ENCODE results near the gene ECI1.
A peak's percentile ranks its signal among the peaks of the same experiment; 100 is the strongest.

Gene ECI1

DNA sequence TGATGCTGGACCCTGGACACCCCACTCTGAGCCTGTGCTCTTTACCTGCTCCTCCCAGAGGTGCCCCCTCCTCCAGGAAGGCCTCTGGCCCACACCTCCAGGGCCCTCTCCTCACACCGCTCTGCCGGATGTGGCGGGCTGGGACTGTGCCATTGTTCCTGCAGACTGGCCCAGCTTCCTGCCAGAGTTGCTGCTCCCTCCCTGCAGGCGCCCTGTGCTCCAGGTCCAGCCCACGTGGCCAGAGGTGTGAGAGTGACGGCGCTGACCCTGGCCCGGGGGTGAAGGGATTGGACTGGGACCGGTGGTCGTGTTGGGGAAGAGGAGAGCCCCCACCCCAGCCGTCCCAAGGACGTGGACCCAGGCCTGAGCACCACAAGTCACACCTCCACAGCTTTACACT is 22.3 kb downstream of the ECI1 start:
- no peak for DNase-seq (ENCODE audit: extremely low spot score)
- no peak for TF ChIP-seq CTCF (IDR thresholded peaks at IDR 0.05; ENCODE audit: control extremely low read depth, extremely low read depth, low read depth, missing control alignments)
- CTCF ChIA-PET = no interaction called here
- POLR2A ChIA-PET = no interaction called here

GRCh38 chr16:2228161-2228824 is 23.1 kb downstream of the ECI1 start:
- no peak for TF ChIP-seq CTCF (IDR thresholded peaks at IDR 0.05; ENCODE audit: control extremely low read depth, extremely low read depth, low read depth, missing control alignments)
- no peak for DNase-seq (ENCODE audit: extremely low spot score)
- POLR2A ChIA-PET = interaction anchor here (0.6 to 0.7 kb wide), 2 partner anchors 212 to 300 kb away, joined by 3 to 8 read pairs; no protein-coding TSS in a partner anchor
- CTCF ChIA-PET = interaction anchor here (0.9 kb wide), 1 partner anchor 17 kb away, joined by 3 read pairs; no protein-coding TSS in a partner anchor

DNA sequence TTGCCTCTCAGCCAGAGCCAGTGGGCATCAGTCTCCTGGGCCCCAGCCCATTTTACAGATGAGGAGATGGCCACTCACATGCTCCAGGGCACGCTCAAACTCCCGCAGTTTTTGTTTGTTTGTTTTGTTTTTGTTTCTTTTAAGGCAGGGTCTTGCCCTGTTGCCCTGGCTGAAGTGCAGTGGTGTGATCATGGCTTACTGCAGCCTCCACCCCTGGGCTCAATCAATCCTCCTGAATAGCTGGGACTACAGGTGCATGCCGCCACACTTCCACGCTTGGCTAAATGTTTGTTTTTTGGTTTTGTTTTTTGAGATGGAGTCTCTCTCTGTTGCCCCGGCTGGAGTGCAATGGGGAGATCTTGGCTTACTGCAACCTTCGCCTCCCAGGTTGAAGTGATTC is 24.5 kb downstream of the ECI1 start:
- ChIA-PET CTCF (interaction anchor here (1.3 kb wide), 2 partner anchors 25 to 274 kb away, joined by 3 to 5 read pairs; partner anchors contain the start of gene ECI1), POLR2A (no interaction called here)
- no peak for DNase-seq (ENCODE audit: extremely low spot score)
- TF ChIP-seq CTCF (IDR thresholded peaks at IDR 0.05; ENCODE audit: control extremely low read depth, extremely low read depth, low read depth, missing control alignments) = no peak

GRCh38 chr16:2226245-2226793 is 25.1 kb downstream of the ECI1 start:
- no peak for DNase-seq (ENCODE audit: extremely low spot score)
- no peak for TF ChIP-seq CTCF (IDR thresholded peaks at IDR 0.05; ENCODE audit: control extremely low read depth, extremely low read depth, low read depth, missing control alignments)
- ChIA-PET POLR2A (no interaction called here), CTCF (interaction anchor here (1.3 kb wide), 2 partner anchors 25 to 275 kb away, joined by 3 to 5 read pairs; partner anchors contain the start of gene ECI1)

GRCh38 chr16:2223942-2224486 is 27.4 kb downstream of the ECI1 start:
- ChIA-PET CTCF (no interaction called here), POLR2A (no interaction called here)
- DNase-seq (ENCODE audit: extremely low spot score) = peak; percentile 56
- TF ChIP-seq CTCF (IDR thresholded peaks at IDR 0.05; ENCODE audit: control extremely low read depth, extremely low read depth, low read depth, missing control alignments) = peak; percentile 25

- TF ChIP-seq CTCF (IDR thresholded peaks at IDR 0.05; ENCODE audit: control extremely low read depth, extremely low read depth, low read depth, missing control alignments) = no peak
- ChIA-PET CTCF (interaction anchor here (0.9 kb wide), 1 partner anchor 17 kb away, joined by 4 read pairs; no protein-coding TSS in a partner anchor), POLR2A (interaction anchor here (0.6 kb wide), 1 partner anchor 42 kb away, joined by 5 read pairs; no protein-coding TSS in a partner anchor)
- DNase-seq (ENCODE audit: extremely low spot score) = peak; percentile 100
These were observed 28.0 kb downstream of the ECI1 start, which contains the start of gene E4F1 for GRCh38 chr16:2223221-2223941. E4F1 (plus strand) TSS chr16:2223591; CDS start chr16:2223614, 23 bp downstream.
